Liver (tissue), 9 donors: ENCODE measurements around the gene NPL. TPM values are rescaled to one million over a fixed set of nuclear protein-coding genes. Genes with fewer than 3 reads are reported as not detected.

Experiments
- DNase-seq: peaks from one replicate; pipeline ENCODE4 v3.0.0-alpha.2; 2017; ENCODE audit warnings: low spot score
- H3K27ac ChIP-seq, 2 donors: one replicate each; pipeline ENCODE4 v1.7.0; 2013; ENCODE audit warnings: inconsistent platforms in 2 of 2, low read length in 2 of 2, control low read depth in 1 of 2, low read depth in 1 of 2, mild to moderate bottlenecking in 1 of 2
- H3K27me3 ChIP-seq, 4 donors: one replicate each; pipeline versions ENCODE4 v1.6.1 to v1.7.0; 2013; ENCODE audit warnings: low read length in 3 of 4, inconsistent platforms in 1 of 4, mild to moderate bottlenecking in 1 of 4, moderate library complexity in 1 of 4; ENCODE audit not compliant: control insufficient read depth in 4 of 4, insufficient read depth in 4 of 4
- H3K36me3 ChIP-seq, 4 donors: one replicate each; pipeline versions ENCODE4 v1.6.1 to v1.7.0; 2013; ENCODE audit warnings: low read length in 3 of 4, mild to moderate bottlenecking in 3 of 4, low read depth in 1 of 4, moderate library complexity in 1 of 4; ENCODE audit not compliant: control insufficient read depth in 4 of 4, insufficient read depth in 3 of 4
- H3K4me1 ChIP-seq, 4 donors: one replicate each; pipeline versions ENCODE4 v1.6.1 to v1.7.0; 2013; ENCODE audit warnings: low read length in 3 of 4, mild to moderate bottlenecking in 3 of 4, moderate library complexity in 1 of 4; ENCODE audit not compliant: control insufficient read depth in 4 of 4, insufficient read depth in 4 of 4
- H3K4me3 ChIP-seq, 3 donors: one replicate each; pipeline versions ENCODE4 v1.6.1 to v1.7.0; 2013; ENCODE audit warnings: low read length in 3 of 3, control low read depth in 1 of 3, low read depth in 1 of 3, mild to moderate bottlenecking in 1 of 3
- H3K9ac ChIP-seq, 2 donors: one replicate each; pipeline ENCODE4 v1.7.0; 2013; ENCODE audit warnings: low read length in 2 of 2, mild to moderate bottlenecking in 2 of 2, moderate library complexity in 2 of 2, control low read depth in 1 of 2, low read depth in 1 of 2
- H3K9me3 ChIP-seq, 4 donors: one replicate each; pipeline versions ENCODE4 v1.6.1 to v1.7.0; 2013; ENCODE audit warnings: low read length in 3 of 4; ENCODE audit not compliant: control insufficient read depth in 4 of 4
- ATF3 ChIP-seq: IDR thresholded peaks from 2 replicates; pipeline ENCODE4 v1.6.1; 2016; ENCODE audit warnings: antibody characterized with exemption
- CTCF ChIP-seq: fragments of 150-350 bp; IDR thresholded peaks from 2 replicates; pipeline ENCODE4 v1.5.1; 2017; ENCODE audit warnings: improper control_type of control experiment, low read depth, low read length; ENCODE audit not compliant: missing input control
- FOXA1 ChIP-seq: IDR thresholded peaks from 2 replicates; pipeline ENCODE4 v1.6.1; 2016; ENCODE audit warnings: antibody characterized with exemption
- FOXA2 ChIP-seq: IDR thresholded peaks from 2 replicates; pipeline ENCODE4 v1.6.1; 2016; ENCODE audit warnings: antibody characterized with exemption
- GABPA ChIP-seq, 2 donors: IDR thresholded peaks in 1 of 2; conservative IDR thresholded peaks in 1 of 2; 2 replicates each; pipeline ENCODE4 v1.6.1; 2016; ENCODE audit warnings: antibody characterized with exemption in 2 of 2, mild to moderate bottlenecking in 1 of 2, moderate library complexity in 1 of 2
- HNF4A ChIP-seq, 2 donors: conservative IDR thresholded peaks; 2 replicates each; pipeline ENCODE4 v1.6.1; 2016; ENCODE audit warnings: antibody characterized with exemption in 2 of 2, mild to moderate bottlenecking in 2 of 2
- HNF4G ChIP-seq: IDR thresholded peaks from 2 replicates; pipeline ENCODE4 v1.6.1; 2016; ENCODE audit warnings: antibody characterized with exemption
- JUND ChIP-seq, 2 donors: IDR thresholded peaks; 2 replicates each; pipeline ENCODE4 v1.6.1; 2016; ENCODE audit warnings: antibody characterized with exemption in 2 of 2
- MAX ChIP-seq: IDR thresholded peaks from 2 replicates; pipeline ENCODE4 v1.6.1; 2016; ENCODE audit warnings: antibody characterized with exemption
- NR2F2 ChIP-seq: IDR thresholded peaks from 2 replicates; pipeline ENCODE4 v1.6.1; 2016; ENCODE audit warnings: antibody characterized with exemption
- RAD21 ChIP-seq, 2 donors: IDR thresholded peaks; 2 replicates each; pipeline ENCODE4 v1.6.1; 2016; ENCODE audit warnings: antibody characterized with exemption in 2 of 2, mild to moderate bottlenecking in 2 of 2
- REST ChIP-seq: IDR thresholded peaks from 2 replicates; pipeline ENCODE4 v1.6.1; 2016; ENCODE audit warnings: antibody characterized with exemption, mild to moderate bottlenecking
- RXRA ChIP-seq, 2 donors: IDR thresholded peaks; 2 replicates each; pipeline ENCODE4 v1.6.1; 2017 to 2018; ENCODE audit warnings: antibody characterized with exemption in 2 of 2, mild to moderate bottlenecking in 1 of 2
- SP1 ChIP-seq: IDR thresholded peaks from 2 replicates; pipeline ENCODE4 v1.6.1; 2018; ENCODE audit warnings: antibody characterized with exemption, mild to moderate bottlenecking
- TAF1 ChIP-seq: conservative IDR thresholded peaks from 2 replicates; pipeline ENCODE4 v1.6.1; 2016; ENCODE audit warnings: antibody characterized with exemption, mild to moderate bottlenecking
- YY1 ChIP-seq: IDR thresholded peaks from 2 replicates; pipeline ENCODE4 v1.6.1; 2016; ENCODE audit warnings: antibody characterized with exemption, mild to moderate bottlenecking
- WGBS: extraction: QIAGEN DNeasy Blood & Tissue Kit; methylation state at CpG from one replicate; pipeline ENCODE4 v1.1.7; 2013; 5-methylcytosine and 5-hydroxymethylcytosine counted together
- polyA plus RNA-seq, 2 donors: library from polyadenylated mRNA; stranded (reverse) in 1 of 2; unstranded in 1 of 2; fragments of 200-250 nt in 1 of 2; fragments of >200 nt in 1 of 2; fragmentation: Nextera tagmentation in 1 of 2; extraction: Ambion mirVana in 1 of 2; gene quantifications; one replicate each; pipeline versions ENCODE4 v1.2.1 to v1.2.3, GENCODE V29; 2013 to 2015
- total RNA-seq, 2 donors: library from RNA; depleted of rRNA; stranded (reverse); fragments of >200 nt; gene quantifications; one replicate each; pipeline ENCODE4 v1.2.3, GENCODE V29; 2014
- TF ChIP-seq, protein P1 (sequence below): IDR thresholded peaks from 2 replicates; pipeline ENCODE4 v1.6.1; 2016; ENCODE audit warnings: antibody characterized with exemption
- donor health status: healthy.
- donor health status: healthy.
- donor health status: healthy.
- donor health status: healthy.
- donor health status: healthy.

NPL gene
- total and polyA plus RNA-seq, 4 donors = 8.5 to 47.3 (median 15.9) TPM

GRCh38 chr1:182863940-182864339, 74.4 kb downstream of the NPL start:
- H3K9me3 ChIP-seq = no peaks in the 10 kb centered on the region
- no peak overlapping the region for H3K9ac ChIP-seq
- no peaks in the 10 kb centered on the region for H3K27me3 ChIP-seq
- 97% methylated on average over 5 of the region's 5 CpGs for WGBS
- no peak overlapping the region for H3K27ac ChIP-seq
- DNase-seq = no peak
- H3K4me1 ChIP-seq = no peaks in the 10 kb centered on the region
- no peak for TF ChIP-seq SP1
- TF ChIP-seq GABPA (IDR thresholded peaks at IDR 0.05 in 1 of 2, conservative IDR thresholded peaks at IDR 0.05 in 1 of 2) = no peak
- no peak for TF ChIP-seq ATF3
- no peak for TF ChIP-seq RAD21 (IDR thresholded peaks at IDR 0.05)
- TF ChIP-seq FOXA1 = no peak
- TF ChIP-seq HNF4A (conservative IDR thresholded peaks at IDR 0.05) = no peak
- TF ChIP-seq MAX = no peak
- TF ChIP-seq RXRA (IDR thresholded peaks at IDR 0.05) = no peak
- TF ChIP-seq HNF4G = no peak
- TF ChIP-seq, protein P1, sequence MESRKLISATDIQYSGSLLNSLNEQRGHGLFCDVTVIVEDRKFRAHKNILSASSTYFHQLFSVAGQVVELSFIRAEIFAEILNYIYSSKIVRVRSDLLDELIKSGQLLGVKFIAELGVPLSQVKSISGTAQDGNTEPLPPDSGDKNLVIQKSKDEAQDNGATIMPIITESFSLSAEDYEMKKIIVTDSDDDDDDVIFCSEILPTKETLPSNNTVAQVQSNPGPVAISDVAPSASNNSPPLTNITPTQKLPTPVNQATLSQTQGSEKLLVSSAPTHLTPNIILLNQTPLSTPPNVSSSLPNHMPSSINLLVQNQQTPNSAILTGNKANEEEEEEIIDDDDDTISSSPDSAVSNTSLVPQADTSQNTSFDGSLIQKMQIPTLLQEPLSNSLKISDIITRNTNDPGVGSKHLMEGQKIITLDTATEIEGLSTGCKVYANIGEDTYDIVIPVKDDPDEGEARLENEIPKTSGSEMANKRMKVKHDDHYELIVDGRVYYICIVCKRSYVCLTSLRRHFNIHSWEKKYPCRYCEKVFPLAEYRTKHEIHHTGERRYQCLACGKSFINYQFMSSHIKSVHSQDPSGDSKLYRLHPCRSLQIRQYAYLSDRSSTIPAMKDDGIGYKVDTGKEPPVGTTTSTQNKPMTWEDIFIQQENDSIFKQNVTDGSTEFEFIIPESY = no peak
- TF ChIP-seq YY1 = no peak
- TF ChIP-seq REST = no peak
- TF ChIP-seq NR2F2 = no peak
- no peak for TF ChIP-seq CTCF
- TF ChIP-seq JUND (IDR thresholded peaks at IDR 0.05) = no peak
- no peak for TF ChIP-seq TAF1
- H3K4me3 ChIP-seq = no peak overlapping the region
- peaks cover 8 to 92% (median 78%) of the 10 kb centered on the region in 4 donors for H3K36me3 ChIP-seq

DNA sequence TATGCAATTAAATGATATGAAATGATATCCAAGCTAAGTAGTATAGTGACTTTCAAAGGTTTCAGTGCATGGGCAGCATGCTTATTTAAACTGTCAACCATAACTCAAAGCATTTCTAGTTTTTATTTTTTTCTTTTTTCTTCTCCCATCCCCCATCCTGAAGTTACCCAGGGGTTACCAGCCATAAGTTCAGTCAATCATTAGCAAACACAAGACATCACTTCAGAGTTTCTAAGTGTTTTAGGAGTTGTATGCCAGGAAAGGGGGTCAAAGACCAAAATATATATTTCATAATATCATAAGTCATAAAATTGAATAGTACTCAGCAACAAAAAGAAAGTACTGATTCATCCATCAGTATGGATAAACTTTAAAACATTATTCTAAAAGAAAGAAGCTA, 78.3 kb downstream of the NPL start:
- no peaks in the 10 kb centered on the region for H3K4me1 ChIP-seq
- no peak for TF ChIP-seq YY1
- no peak for TF ChIP-seq FOXA1
- no peak for TF ChIP-seq TAF1
- no peak for TF ChIP-seq FOXA2
- TF ChIP-seq GABPA (IDR thresholded peaks at IDR 0.05 in 1 of 2, conservative IDR thresholded peaks at IDR 0.05 in 1 of 2) = no peak

More for the DNA sequence above, 78.3 kb downstream of the NPL start:
- Histone ChIP-seq H3K9me3 (no peaks in the 10 kb centered on the region), H3K4me3 (no peak overlapping the region), H3K36me3 (peaks cover 9 to 82% (median 68%) of the 10 kb centered on the region in 4 donors), H3K9ac (no peak overlapping the region), H3K27me3 (no peaks in the 10 kb centered on the region), H3K27ac (no peak overlapping the region)
- no peak for DNase-seq
